Measurements from ENCODE around the gene LRRC23. TPM values are rescaled to one million over a fixed set of nuclear protein-coding genes. Genes with fewer than 3 reads are reported as not detected.
A peak's percentile ranks its signal among the peaks of the same experiment; 100 is the strongest.

The LRRC23 gene
- total and polyA plus RNA-seq, 2 donors (not counting 1 experiment from before 2014, with no cell fraction given), result 5.6 to 9.6 TPM

DNA sequence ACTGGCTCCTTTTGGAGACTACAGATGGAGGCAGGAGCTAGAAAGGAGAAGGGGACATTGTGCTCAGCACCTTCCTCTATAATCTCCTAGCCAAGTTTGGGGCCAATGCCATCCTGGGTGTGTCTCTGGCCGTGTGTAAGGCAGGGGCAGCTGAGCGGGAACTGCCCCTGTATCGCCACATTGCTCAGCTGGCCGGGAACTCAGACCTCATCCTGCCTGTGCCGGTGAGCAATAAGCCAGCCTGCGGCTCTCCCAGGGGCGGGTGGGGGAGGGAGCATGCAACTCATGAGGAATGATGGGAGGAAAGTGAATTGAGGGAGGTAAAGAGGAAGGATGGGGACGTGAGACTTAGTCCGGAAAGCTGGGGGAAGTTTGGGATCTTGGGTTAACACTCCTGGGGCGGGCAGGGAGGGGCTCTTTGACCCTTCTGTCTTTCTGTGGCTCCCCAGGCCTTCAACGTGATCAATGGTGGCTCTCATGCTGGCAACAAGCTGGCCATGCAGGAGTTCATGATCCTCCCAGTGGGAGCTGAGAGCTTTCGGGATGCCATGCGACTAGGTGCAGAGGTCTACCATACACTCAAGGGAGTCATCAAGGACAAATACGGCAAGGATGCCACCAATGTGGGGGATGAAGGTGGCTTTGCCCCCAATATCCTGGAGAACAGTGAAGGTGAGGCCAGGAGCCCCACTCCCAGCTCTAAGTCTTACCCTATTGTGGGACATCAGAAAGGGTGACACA is 13.0 kb downstream of the LRRC23 start:
- Histone ChIP-seq H3K27me3 (ENCODE audit: control insufficient read depth, insufficient read depth, low read length) (no peaks in the 10 kb centered on the region), H3K4me2 (ENCODE audit: extremely low read depth, insufficient read depth, low read length) (no peak overlapping the region), H4K20me1 (ENCODE audit: control insufficient read depth, extremely low read depth, insufficient read depth, low read length) (no peaks in the 10 kb centered on the region), H3K4me3 (replicated peaks in 1 of 4; ENCODE audit: control extremely low read depth in 1 of 4, insufficient read depth in 1 of 4, low read depth in 3 of 4, low read length in 4 of 4) (no peak overlapping the region), H3K9ac (ENCODE audit: insufficient read depth, low read length) (no peak overlapping the region), H3K79me2 (ENCODE audit: control insufficient read depth, insufficient read depth, low read length) (peaks cover 3% of the 10 kb centered on the region), H3K36me3 (ENCODE audit: control insufficient read depth, insufficient read depth, low read length) (peaks cover 20% of the 10 kb centered on the region), H3K9me3 (ENCODE audit: control insufficient read depth, insufficient read depth, low read depth, low read length) (no peaks in the 10 kb centered on the region), H3K4me1 (ENCODE audit: control insufficient read depth, extremely low read depth, insufficient read depth, low read length) (peaks cover 2% of the 10 kb centered on the region), H3K27ac (ENCODE audit: insufficient read depth, low read length) (no peak overlapping the region), H2AFZ (ENCODE audit: low read length) (no peak overlapping the region)
- no peak for TF ChIP-seq EZH2 (IDR thresholded peaks at IDR 0.05; ENCODE audit: low read length, missing control alignments)
- TF ChIP-seq, protein P1, sequence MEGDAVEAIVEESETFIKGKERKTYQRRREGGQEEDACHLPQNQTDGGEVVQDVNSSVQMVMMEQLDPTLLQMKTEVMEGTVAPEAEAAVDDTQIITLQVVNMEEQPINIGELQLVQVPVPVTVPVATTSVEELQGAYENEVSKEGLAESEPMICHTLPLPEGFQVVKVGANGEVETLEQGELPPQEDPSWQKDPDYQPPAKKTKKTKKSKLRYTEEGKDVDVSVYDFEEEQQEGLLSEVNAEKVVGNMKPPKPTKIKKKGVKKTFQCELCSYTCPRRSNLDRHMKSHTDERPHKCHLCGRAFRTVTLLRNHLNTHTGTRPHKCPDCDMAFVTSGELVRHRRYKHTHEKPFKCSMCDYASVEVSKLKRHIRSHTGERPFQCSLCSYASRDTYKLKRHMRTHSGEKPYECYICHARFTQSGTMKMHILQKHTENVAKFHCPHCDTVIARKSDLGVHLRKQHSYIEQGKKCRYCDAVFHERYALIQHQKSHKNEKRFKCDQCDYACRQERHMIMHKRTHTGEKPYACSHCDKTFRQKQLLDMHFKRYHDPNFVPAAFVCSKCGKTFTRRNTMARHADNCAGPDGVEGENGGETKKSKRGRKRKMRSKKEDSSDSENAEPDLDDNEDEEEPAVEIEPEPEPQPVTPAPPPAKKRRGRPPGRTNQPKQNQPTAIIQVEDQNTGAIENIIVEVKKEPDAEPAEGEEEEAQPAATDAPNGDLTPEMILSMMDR (conservative IDR thresholded peaks at IDR 0.05 in 1 of 2, IDR thresholded peaks at IDR 0.05 in 1 of 2; ENCODE audit: low read depth in 1 of 2, low read length in 2 of 2), result no peak
- peak in 1 of 2 donors; percentile 79 for DNase-seq (ENCODE audit: low read depth in 2 of 2)

DNA sequence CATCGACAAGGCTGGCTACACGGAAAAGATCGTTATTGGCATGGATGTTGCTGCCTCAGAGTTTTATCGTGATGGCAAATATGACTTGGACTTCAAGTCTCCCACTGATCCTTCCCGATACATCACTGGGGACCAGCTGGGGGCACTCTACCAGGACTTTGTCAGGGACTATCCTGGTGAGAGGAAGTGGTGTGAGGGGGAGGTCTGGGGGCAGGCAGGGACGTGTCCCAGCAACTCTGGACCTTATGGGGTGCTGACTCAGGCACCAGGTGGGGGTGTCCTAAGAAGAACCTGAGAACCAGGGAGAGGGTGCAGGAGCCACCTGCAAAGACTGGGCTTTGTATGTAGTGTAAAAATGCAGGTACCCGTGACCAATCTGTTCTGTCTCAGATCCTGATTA is 15.0 kb downstream of the LRRC23 start:
- Histone ChIP-seq H3K9ac (ENCODE audit: insufficient read depth, low read length) (no peak overlapping the region), H3K4me1 (ENCODE audit: control insufficient read depth, extremely low read depth, insufficient read depth, low read length) (peaks cover 5% of the 10 kb centered on the region), H3K4me2 (ENCODE audit: extremely low read depth, insufficient read depth, low read length) (no peak overlapping the region), H3K27me3 (ENCODE audit: control insufficient read depth, insufficient read depth, low read length) (no peaks in the 10 kb centered on the region), H3K9me3 (ENCODE audit: control insufficient read depth, insufficient read depth, low read depth, low read length) (no peaks in the 10 kb centered on the region), H3K4me3 (replicated peaks in 1 of 4; ENCODE audit: control extremely low read depth in 1 of 4, insufficient read depth in 1 of 4, low read depth in 3 of 4, low read length in 4 of 4) (no peak overlapping the region), H3K79me2 (ENCODE audit: control insufficient read depth, insufficient read depth, low read length) (peaks cover 3% of the 10 kb centered on the region), H2AFZ (ENCODE audit: low read length) (no peak overlapping the region), H3K36me3 (ENCODE audit: control insufficient read depth, insufficient read depth, low read length) (peaks cover 22% of the 10 kb centered on the region), H3K27ac (ENCODE audit: insufficient read depth, low read length) (no peak overlapping the region), H4K20me1 (ENCODE audit: control insufficient read depth, extremely low read depth, insufficient read depth, low read length) (no peaks in the 10 kb centered on the region)
- no peak for TF ChIP-seq EZH2 (IDR thresholded peaks at IDR 0.05; ENCODE audit: low read length, missing control alignments)
- DNase-seq (ENCODE audit: low read depth in 2 of 2), result no peak

DNA sequence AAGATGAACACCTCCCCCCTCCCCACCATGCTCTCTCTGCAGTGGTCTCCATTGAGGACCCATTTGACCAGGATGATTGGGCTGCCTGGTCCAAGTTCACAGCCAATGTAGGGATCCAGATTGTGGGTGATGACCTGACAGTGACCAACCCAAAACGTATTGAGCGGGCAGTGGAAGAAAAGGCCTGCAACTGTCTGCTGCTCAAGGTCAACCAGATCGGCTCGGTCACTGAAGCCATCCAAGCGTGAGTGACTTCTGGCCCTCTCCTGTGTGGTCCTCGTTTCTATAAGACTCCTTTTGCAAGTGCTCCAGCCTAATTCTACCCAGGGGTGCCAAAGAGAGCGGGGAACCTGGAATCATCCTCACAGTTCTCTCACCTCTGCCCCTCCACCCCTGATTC is 16.9 kb downstream of the LRRC23 start:
- Histone ChIP-seq H3K9ac (ENCODE audit: insufficient read depth, low read length) (no peak overlapping the region), H3K4me3 (replicated peaks in 1 of 4; ENCODE audit: control extremely low read depth in 1 of 4, insufficient read depth in 1 of 4, low read depth in 3 of 4, low read length in 4 of 4) (no peak overlapping the region), H3K4me2 (ENCODE audit: extremely low read depth, insufficient read depth, low read length) (no peak overlapping the region), H3K27ac (ENCODE audit: insufficient read depth, low read length) (no peak overlapping the region), H2AFZ (ENCODE audit: low read length) (no peak overlapping the region), H3K79me2 (ENCODE audit: control insufficient read depth, insufficient read depth, low read length) (no peaks in the 10 kb centered on the region), H3K27me3 (ENCODE audit: control insufficient read depth, insufficient read depth, low read length) (no peaks in the 10 kb centered on the region), H4K20me1 (ENCODE audit: control insufficient read depth, extremely low read depth, insufficient read depth, low read length) (no peaks in the 10 kb centered on the region), H3K36me3 (ENCODE audit: control insufficient read depth, insufficient read depth, low read length) (peaks cover 20% of the 10 kb centered on the region), H3K9me3 (ENCODE audit: control insufficient read depth, insufficient read depth, low read depth, low read length) (no peaks in the 10 kb centered on the region), H3K4me1 (ENCODE audit: control insufficient read depth, extremely low read depth, insufficient read depth, low read length) (peaks cover 23% of the 10 kb centered on the region)
- DNase-seq (ENCODE audit: low read depth in 2 of 2), result no peak
- no peak for TF ChIP-seq EZH2 (IDR thresholded peaks at IDR 0.05; ENCODE audit: low read length, missing control alignments)
- TF ChIP-seq, protein P1 (conservative IDR thresholded peaks at IDR 0.05 in 1 of 2, IDR thresholded peaks at IDR 0.05 in 1 of 2; ENCODE audit: low read depth in 1 of 2, low read length in 2 of 2), result no peak

Data from fibroblast of lung (primary cell).